Measurements from ENCODE around the gene FBXL22.

DNA sequence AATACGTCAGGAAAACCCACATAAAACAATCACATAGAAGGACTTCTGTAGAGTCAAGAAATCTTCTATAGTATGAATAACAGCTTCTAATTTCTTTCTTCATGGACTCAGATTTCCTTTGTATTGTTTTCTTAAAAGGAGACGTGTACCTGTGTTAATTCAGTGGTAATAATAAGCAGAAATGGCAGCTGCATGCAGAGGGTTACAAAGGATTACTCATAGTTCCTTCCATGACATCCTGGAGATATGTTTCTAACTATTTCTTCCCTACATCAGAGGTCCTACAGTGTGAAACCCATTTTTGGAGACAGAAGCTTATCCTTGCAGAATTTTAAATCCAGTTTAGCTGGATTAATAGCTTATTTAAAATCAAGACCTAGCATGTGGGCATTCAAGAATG is 36.1 kb downstream of the FBXL22 start:
- TF ChIP-seq, protein P1, sequence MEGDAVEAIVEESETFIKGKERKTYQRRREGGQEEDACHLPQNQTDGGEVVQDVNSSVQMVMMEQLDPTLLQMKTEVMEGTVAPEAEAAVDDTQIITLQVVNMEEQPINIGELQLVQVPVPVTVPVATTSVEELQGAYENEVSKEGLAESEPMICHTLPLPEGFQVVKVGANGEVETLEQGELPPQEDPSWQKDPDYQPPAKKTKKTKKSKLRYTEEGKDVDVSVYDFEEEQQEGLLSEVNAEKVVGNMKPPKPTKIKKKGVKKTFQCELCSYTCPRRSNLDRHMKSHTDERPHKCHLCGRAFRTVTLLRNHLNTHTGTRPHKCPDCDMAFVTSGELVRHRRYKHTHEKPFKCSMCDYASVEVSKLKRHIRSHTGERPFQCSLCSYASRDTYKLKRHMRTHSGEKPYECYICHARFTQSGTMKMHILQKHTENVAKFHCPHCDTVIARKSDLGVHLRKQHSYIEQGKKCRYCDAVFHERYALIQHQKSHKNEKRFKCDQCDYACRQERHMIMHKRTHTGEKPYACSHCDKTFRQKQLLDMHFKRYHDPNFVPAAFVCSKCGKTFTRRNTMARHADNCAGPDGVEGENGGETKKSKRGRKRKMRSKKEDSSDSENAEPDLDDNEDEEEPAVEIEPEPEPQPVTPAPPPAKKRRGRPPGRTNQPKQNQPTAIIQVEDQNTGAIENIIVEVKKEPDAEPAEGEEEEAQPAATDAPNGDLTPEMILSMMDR (IDR thresholded peaks at IDR 0.05 in 8 of 11, conservative IDR thresholded peaks at IDR 0.05 in 3 of 11): no peak
- TF ChIP-seq POLR2AphosphoS5 (IDR thresholded peaks at IDR 0.05): no peak
- no peak for TF ChIP-seq POLR2A (IDR thresholded peaks at IDR 0.05)
